GM12878 (cell line): ENCODE results near the gene ZSWIM5. TPM values are rescaled to one million over a fixed set of nuclear protein-coding genes. Genes with fewer than 3 reads are reported as not detected.

Experiments used
- ATAC-seq: fragments of 200-7000 bp; cut with Tn5 transposase; 3 replicates; pipeline ENCODE4 v1.9.1; 2020; ENCODE audit warnings: mild to moderate bottlenecking, moderate library complexity
- BruUV-seq: library from RNA; stranded (reverse); fragments of 400-500 nt; replicated peaks from 2 replicates; lab custom pipeline; 2021; lab: Mats Ljungman, UMichigan
- CTCF ChIA-PET: fragments of 300-600 bp; sonication (Branson Sonifier 250); formaldehyde crosslinking; extraction: SDS; loops from one replicate; lab custom pipeline; 2021; ENCODE audit warnings: inconsistent platforms; lab: Yijun Ruan, JAX
- POLR2A ChIA-PET: fragments of 350-600 bp; formaldehyde crosslinking; extraction: SDS; loops from one replicate; lab custom pipeline; 2021; ENCODE audit warnings: inconsistent platforms; lab: Charles Lee
- RAD21 ChIA-PET: fragments of 300-600 bp; sonication (Branson Sonifier 250); formaldehyde crosslinking; loops from one replicate; lab custom pipeline; 2023; ENCODE audit warnings: antibody characterized with exemption; ENCODE audit not compliant: unreplicated experiment; lab: Charles Lee
- SMC1A ChIA-PET: fragments of 300-600 bp; sonication (Branson Sonifier 250); formaldehyde crosslinking; loops from one replicate; lab custom pipeline; 2023; ENCODE audit not compliant: unreplicated experiment, uncharacterized antibody; lab: Charles Lee
- DNase-seq: peaks from one replicate; pipeline ENCODE4 v3.0.0-alpha.2; 2011; ENCODE audit warnings: low read depth, low spot score
- FAIRE-seq: peaks from 3 replicates; lab custom pipeline; 2011; peaks lifted over from hg19 to GRCh38; lab: Jason Lieb, UNC
- H2AFZ ChIP-seq: 2 replicates; pipeline ENCODE4 v1.6.0; 2011; ENCODE audit warnings: low read depth, low read length, control low read depth; ENCODE audit not compliant: control insufficient read depth
- H3K27ac ChIP-seq: 2 replicates; pipeline ENCODE4 v1.5.1; 2011; ENCODE audit warnings: control low read depth; ENCODE audit not compliant: control insufficient read depth, insufficient read depth
- H3K27me3 ChIP-seq, 2 experiments: replicated peaks in 1 of 2; 2 replicates each; pipeline versions ENCODE4 v1.6.0 to v1.6.1; 2011; ENCODE audit warnings: low read length in 1 of 2; ENCODE audit not compliant: control insufficient read depth in 2 of 2, insufficient read depth in 2 of 2
- H3K36me3 ChIP-seq, 2 experiments: 2 replicates each; pipeline ENCODE4 v1.5.1; 2011; ENCODE audit warnings: low read length in 1 of 2; ENCODE audit not compliant: control insufficient read depth in 2 of 2, insufficient read depth in 2 of 2
- H3K4me1 ChIP-seq: 2 replicates; pipeline ENCODE4 v1.6.1; 2011; ENCODE audit warnings: mild to moderate bottlenecking, low read length, moderate library complexity, mixed read lengths; ENCODE audit not compliant: control insufficient read depth, insufficient read depth
- H3K4me2 ChIP-seq: 2 replicates; pipeline ENCODE4 v1.6.0; 2011; ENCODE audit warnings: control low read depth; ENCODE audit not compliant: control insufficient read depth, insufficient read depth
- H3K4me3 ChIP-seq: fragments of 200-600 bp; sonication (generic); 2 replicates; pipeline ENCODE4 v1.5.1; 2016
- H3K79me2 ChIP-seq: 2 replicates; pipeline ENCODE4 v1.6.0; 2011; ENCODE audit warnings: low read length; ENCODE audit not compliant: control insufficient read depth, insufficient read depth
- H3K9ac ChIP-seq: 2 replicates; pipeline ENCODE4 v1.8.0; 2011; ENCODE audit warnings: low read length, control low read depth, mixed read lengths; ENCODE audit not compliant: control insufficient read depth, insufficient read depth
- H3K9me3 ChIP-seq: replicated peaks from 3 replicates; pipeline ENCODE4 v1.5.1; 2011; ENCODE audit warnings: mild to moderate bottlenecking, low read length; ENCODE audit not compliant: control insufficient read depth, insufficient read depth
- H4K20me1 ChIP-seq: 2 replicates; pipeline ENCODE4 v1.6.0; 2011; ENCODE audit not compliant: control insufficient read depth, insufficient read depth
- CREB1 ChIP-seq: IDR thresholded peaks from 2 replicates; pipeline ENCODE4 v1.6.1; 2012; ENCODE audit warnings: low read depth, mild to moderate bottlenecking, inconsistent platforms
- CTCF ChIP-seq, 3 experiments: IDR thresholded peaks in 2 of 3; conservative IDR thresholded peaks in 1 of 3; 2 replicates each; pipeline ENCODE4 v1.5.1; 2011; ENCODE audit warnings: low read depth in 3 of 3, low read length in 3 of 3, mild to moderate bottlenecking in 3 of 3, control low read depth in 2 of 3, moderate library complexity in 2 of 3, inconsistent platforms in 1 of 3, mixed read lengths in 1 of 3; ENCODE audit not compliant: control insufficient read depth in 2 of 3, insufficient read depth in 1 of 3; ENCODE audit errors: extremely low read depth in 1 of 3
- E2F4 ChIP-seq: IDR thresholded peaks from 2 replicates; pipeline ENCODE4 v1.6.1; 2012; ENCODE audit warnings: low read depth, low read length, improper control_type of control experiment
- HCFC1 ChIP-seq: fragments of 150-350 bp; IDR thresholded peaks from 2 replicates; pipeline ENCODE4 v1.6.1; 2014; ENCODE audit warnings: low read length
- IKZF1 ChIP-seq: fragments of 450-650 bp; conservative IDR thresholded peaks from 2 replicates; pipeline ENCODE4 v1.6.1; 2017; ENCODE audit warnings: antibody characterized with exemption, mild to moderate bottlenecking
- IRF3 ChIP-seq: fragments of 450-650 bp; IDR thresholded peaks from 2 replicates; pipeline ENCODE4 v1.6.1; 2014; ENCODE audit warnings: mild to moderate bottlenecking
- NR2C1 ChIP-seq: fragments of 450-650 bp; IDR thresholded peaks from 2 replicates; pipeline ENCODE4 v1.6.1; 2017; ENCODE audit warnings: antibody characterized with exemption, mild to moderate bottlenecking, moderate library complexity
- PAX5 ChIP-seq: IDR thresholded peaks from 2 replicates; pipeline ENCODE4 v1.6.1; 2011; ENCODE audit warnings: low read depth, low read length, borderline replicate concordance
- SIN3A ChIP-seq: IDR thresholded peaks from 2 replicates; pipeline ENCODE4 v1.6.1; 2012; ENCODE audit warnings: low read depth, low read length, improper control_type of control experiment
- SMARCA5 ChIP-seq: fragments of 450-650 bp; IDR thresholded peaks from 2 replicates; pipeline ENCODE4 v1.6.1; 2017; ENCODE audit warnings: mild to moderate bottlenecking
- SREBF2 ChIP-seq: IDR thresholded peaks from 2 replicates; pipeline ENCODE4 v1.6.1; 2012; ENCODE audit warnings: mild to moderate bottlenecking, low read length
- TCF12 ChIP-seq: IDR thresholded peaks from 2 replicates; pipeline ENCODE4 v1.6.1; 2011; ENCODE audit warnings: low read depth, mild to moderate bottlenecking, low read length
- TCF7 ChIP-seq: IDR thresholded peaks from 2 replicates; pipeline ENCODE4 v1.6.1; 2014; ENCODE audit warnings: antibody characterized with exemption, borderline replicate concordance
- ZBTB33 ChIP-seq: fragments of 450-650 bp; IDR thresholded peaks from 2 replicates; pipeline ENCODE4 v1.6.1; 2017; ENCODE audit warnings: mild to moderate bottlenecking
- ZNF217 ChIP-seq: fragments of 450-650 bp; IDR thresholded peaks from 2 replicates; pipeline ENCODE4 v1.6.1; 2017; ENCODE audit warnings: antibody characterized with exemption, mild to moderate bottlenecking
- ZNF687 ChIP-seq: fragments of 450-650 bp; IDR thresholded peaks from 2 replicates; pipeline ENCODE4 v1.6.1; 2017; ENCODE audit warnings: mild to moderate bottlenecking, moderate library complexity
- WGBS: methylation state at CpG from one replicate; pipeline ENCODE4 v1.1.6; 2016; ENCODE audit warnings: low lambda C conversion rate; ENCODE audit not compliant: insufficient replicate concordance, insufficient coverage; ENCODE audit errors: missing lambda C conversion rate; 5-methylcytosine and 5-hydroxymethylcytosine counted together
- in situ Hi-C: fragments of 300-500 bp; cut with MboI; formaldehyde crosslinking; loops from 9 replicates; pipeline ENCODE4 v1.14.3; 2018; ENCODE audit warnings: mixed read lengths
- intact Hi-C: fragments of 100-400 bp; cut with micrococcal nuclease; formaldehyde crosslinking; loops from one replicate; pipeline ENCODE4 v1.14.2; 2022; ENCODE audit not compliant: unreplicated experiment
- polyA plus RNA-seq, 11 experiments: library from polyadenylated mRNA; depleted of rRNA in 4 of 11; unstranded in 6 of 11; stranded (reverse) in 5 of 11; fragments of >200 nt; fragmentation: Nextera tagmentation in 4 of 11; fragmentation: Illumina TruSeq in 1 of 11; extraction: Ambion mirVana in 4 of 11; extraction: Trizol in 1 of 11; gene quantifications; 1 replicate in 1 of 11; 2 replicates in 10 of 11; pipeline versions ENCODE4 v1.2.1 to v1.2.3, GENCODE V29; 2011 to 2016; ENCODE audit warnings: inconsistent platforms in 2 of 11, missing spikeins in 2 of 11, low read depth in 1 of 11
- total RNA-seq, 4 experiments: library from RNA; depleted of rRNA in 3 of 4; stranded (reverse); fragments of >200 nt in 3 of 4; fragmentation: Illumina TruSeq in 1 of 4; extraction: Trizol in 1 of 4; gene quantifications; 2 replicates each; pipeline versions ENCODE4 v1.2.1 to v1.2.3, GENCODE V29; 2013 to 2021

ZSWIM5 gene
- total and polyA plus RNA-seq, 10 of the 15 experiments (the other 5 are each of a cell fraction or from before 2014, with no cell fraction given): 0.07 to 0.97 (median 0.34) TPM; not detected in 1

- no peak overlapping the region for H3K4me2 ChIP-seq
- H2AFZ ChIP-seq: no peak overlapping the region
- no peak for ATAC-seq
- CTCF ChIA-PET: no interaction called here
- RAD21 ChIA-PET: no interaction called here
- no peak for FAIRE-seq
- SMC1A ChIA-PET: interaction anchor here (0.7 kb wide), 1 partner anchor 11 kb away, joined by 3 read pairs; no protein-coding TSS in a partner anchor
- H4K20me1 ChIP-seq: no peaks in the 10 kb centered on the region
- POLR2A ChIA-PET: interaction anchor here (0.6 to 0.9 kb wide), 2 partner anchors 211 to 492 kb away, joined by 3 to 5 read pairs; partner anchors contain the start of gene MMACHC
- no peak overlapping the region for H3K4me3 ChIP-seq
- peaks cover 16% of the 10 kb centered on the region for H3K79me2 ChIP-seq
- H3K27ac ChIP-seq: no peak overlapping the region
- WGBS: 97% methylated on average over 3 of the region's 3 CpGs
- no peak overlapping the region for H3K9ac ChIP-seq
- no peak for DNase-seq
- in situ Hi-C loops (no loop called here), intact Hi-C loops (no loop called here)
- H3K9me3 ChIP-seq: no peaks in the 10 kb centered on the region
- peaks cover 17% of the 10 kb centered on the region for H3K4me1 ChIP-seq
- no peaks in the 10 kb centered on the region for H3K27me3 ChIP-seq
- BruUV-seq: no TSS peak
- H3K36me3 ChIP-seq: peaks cover 13 to 19% of the 10 kb centered on the region in 2 experiments
- TF ChIP-seq IKZF1: no peak
- TF ChIP-seq CREB1: no peak
- no peak for TF ChIP-seq E2F4
- no peak for TF ChIP-seq PAX5
- no peak for TF ChIP-seq HCFC1
- TF ChIP-seq SREBF2: no peak
- TF ChIP-seq SIN3A: no peak
- TF ChIP-seq TCF12: no peak
- TF ChIP-seq NR2C1: no peak
- no peak for TF ChIP-seq SMARCA5
- TF ChIP-seq TCF7: no peak
- no peak for TF ChIP-seq ZBTB33
- no peak for TF ChIP-seq CTCF (IDR thresholded peaks at IDR 0.05 in 2 of 3, conservative IDR thresholded peaks at IDR 0.05 in 1 of 3; ENCODE audit: control insufficient read depth in 2 of 3, extremely low read depth in 1 of 3, insufficient read depth in 1 of 3, low read depth in 3 of 3, low read length in 3 of 3)
- TF ChIP-seq ZNF217: no peak
- TF ChIP-seq ZNF687: no peak
- TF ChIP-seq IRF3: no peak
Observed at GRCh38 chr1:45008076-45008475, 198.3 kb downstream of the ZSWIM5 start.
